ENCODE measurements around the gene UCK1.

Gene UCK1

GRCh38 chr9:131578731-131579504, 47.9 kb upstream of the UCK1 start:
- H4K91ac ChIP-seq (ENCODE audit: low read depth, low read length, poor library complexity) = no peak overlapping the region
- H3K4me3 ChIP-seq (ENCODE audit: low read length in 2 of 2) = no peak overlapping the region
- H3K4ac ChIP-seq (ENCODE audit: low read length) = no peak overlapping the region
- no peak overlapping the region for H4K8ac ChIP-seq (ENCODE audit: low read depth, low read length)
- no peak overlapping the region for H3K27ac ChIP-seq (replicated peaks; ENCODE audit: low read length)
- H3K4me1 ChIP-seq (ENCODE audit: control insufficient read depth in 2 of 2, insufficient read depth in 1 of 2, low read depth in 1 of 2, low read length in 2 of 2) = peaks cover 0 to 2% of the 10 kb centered on the region in 2 donors
- peak overlapping the region; percentile 25 for H3K18ac ChIP-seq (ENCODE audit: low read length)
- no peak overlapping the region for H2AFZ ChIP-seq (ENCODE audit: low read length)
- whole genome bisulfite sequencing, 2 donors (ENCODE audit: extremely low coverage in 2 of 2, insufficient read length in 2 of 2, insufficient replicate concordance in 1 of 2) = no CpG with 5 or more reads among the region's 26 CpGs
- no peaks in the 10 kb centered on the region for H3K27me3 ChIP-seq (ENCODE audit: control insufficient read depth in 3 of 3, insufficient read depth in 3 of 3, low read depth in 1 of 3, low read length in 3 of 3)
- no peak overlapping the region for H2BK12ac ChIP-seq (ENCODE audit: low read length)
- no peak overlapping the region for H2BK15ac ChIP-seq (ENCODE audit: low read length)
- H3K4me2 ChIP-seq (ENCODE audit: insufficient read depth, low read length, poor library complexity, severe bottlenecking) = no peak overlapping the region
- H2BK120ac ChIP-seq (ENCODE audit: low read depth, low read length) = no peak overlapping the region
- DNase-seq (ENCODE audit: low spot score) = no peak
- no peak overlapping the region for H2BK5ac ChIP-seq (ENCODE audit: low read length)
- peaks cover 21 to 78% of the 10 kb centered on the region in 2 donors for H3K36me3 ChIP-seq (replicated peaks in 1 of 2; ENCODE audit: control insufficient read depth in 2 of 2, insufficient read depth in 2 of 2, low read length in 2 of 2)
- H3K79me1 ChIP-seq (ENCODE audit: low read depth, low read length) = no peaks in the 10 kb centered on the region
- H3K14ac ChIP-seq (ENCODE audit: low read length) = no peak overlapping the region
- no peaks in the 10 kb centered on the region for H3K9me3 ChIP-seq (replicated peaks in 1 of 2; ENCODE audit: control insufficient read depth in 2 of 2, insufficient read depth in 1 of 2, low read depth in 1 of 2, low read length in 2 of 2)
- no peak overlapping the region for H3K23ac ChIP-seq (ENCODE audit: low read depth, low read length, poor library complexity)
- no peak overlapping the region for H3K9ac ChIP-seq (ENCODE audit: low read depth, low read length, poor library complexity)
- H2AK5ac ChIP-seq (ENCODE audit: low read depth, low read length) = no peak overlapping the region

DNA sequence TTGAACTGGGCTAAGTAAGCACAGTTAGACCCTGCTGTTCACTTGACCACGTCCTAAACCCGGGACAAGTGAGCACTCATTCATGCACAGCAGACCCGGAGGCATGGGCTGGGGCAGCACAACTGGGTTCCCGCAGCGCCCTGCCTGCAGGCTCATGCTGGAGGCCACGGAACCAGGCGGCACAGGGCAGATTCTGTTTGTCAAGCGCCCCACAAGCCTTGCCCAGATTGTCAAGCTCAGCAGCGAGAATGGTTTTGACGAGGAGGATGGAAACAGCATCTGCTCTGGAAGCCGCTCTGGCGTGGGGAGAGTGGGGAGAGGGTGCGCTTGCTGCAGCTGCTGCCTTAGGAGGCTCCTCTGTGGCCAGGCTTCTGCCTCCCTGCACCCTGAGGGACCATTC, 47.0 kb upstream of the UCK1 start:
- peak overlapping the region; percentile 75 for H2BK5ac ChIP-seq (ENCODE audit: low read length)
- H2BK15ac ChIP-seq (ENCODE audit: low read length) = no peak overlapping the region
- peak overlapping the region; percentile 95 for H3K14ac ChIP-seq (ENCODE audit: low read length)
- DNase-seq (ENCODE audit: low spot score) = no peak
- peak overlapping the region; percentile 60 for H3K9ac ChIP-seq (ENCODE audit: low read depth, low read length, poor library complexity)
- H2AK5ac ChIP-seq (ENCODE audit: low read depth, low read length) = no peak overlapping the region
- no peaks in the 10 kb centered on the region for H3K9me3 ChIP-seq (replicated peaks in 1 of 2; ENCODE audit: control insufficient read depth in 2 of 2, insufficient read depth in 1 of 2, low read depth in 1 of 2, low read length in 2 of 2)
- no peak overlapping the region for H2BK12ac ChIP-seq (ENCODE audit: low read length)
- no peak overlapping the region for H2BK120ac ChIP-seq (ENCODE audit: low read depth, low read length)
- no peak overlapping the region for H3K27ac ChIP-seq (replicated peaks; ENCODE audit: low read length)
- H3K18ac ChIP-seq (ENCODE audit: low read length) = peak overlapping the region; percentile 57
- peaks cover 0 to 4% of the 10 kb centered on the region in 2 donors for H3K4me1 ChIP-seq (ENCODE audit: control insufficient read depth in 2 of 2, insufficient read depth in 1 of 2, low read depth in 1 of 2, low read length in 2 of 2)
- no peak overlapping the region for H3K4me2 ChIP-seq (ENCODE audit: insufficient read depth, low read length, poor library complexity, severe bottlenecking)
- no peaks in the 10 kb centered on the region for H3K79me1 ChIP-seq (ENCODE audit: low read depth, low read length)
- WGBS, 2 donors (ENCODE audit: extremely low coverage in 2 of 2, insufficient read length in 2 of 2, insufficient replicate concordance in 1 of 2) = no CpG with 5 or more reads among the region's 13 CpGs
- peak overlapping the region; percentile 65 for H4K8ac ChIP-seq (ENCODE audit: low read depth, low read length)
- peaks cover 23 to 73% of the 10 kb centered on the region in 2 donors for H3K36me3 ChIP-seq (replicated peaks in 1 of 2; ENCODE audit: control insufficient read depth in 2 of 2, insufficient read depth in 2 of 2, low read length in 2 of 2)
- H3K23ac ChIP-seq (ENCODE audit: low read depth, low read length, poor library complexity) = no peak overlapping the region
- no peak overlapping the region for H4K91ac ChIP-seq (ENCODE audit: low read depth, low read length, poor library complexity)
- H3K27me3 ChIP-seq (ENCODE audit: control insufficient read depth in 3 of 3, insufficient read depth in 3 of 3, low read depth in 1 of 3, low read length in 3 of 3) = no peaks in the 10 kb centered on the region
- H2AFZ ChIP-seq (ENCODE audit: low read length) = no peak overlapping the region
- H3K4ac ChIP-seq (ENCODE audit: low read length) = no peak overlapping the region
- H3K4me3 ChIP-seq (ENCODE audit: low read length in 2 of 2) = peak overlapping the region in 1 of 2 donors; percentile 18

GRCh38 chr9:131577005-131578000, 46.2 kb upstream of the UCK1 start:
- no peak overlapping the region for H3K27ac ChIP-seq (replicated peaks; ENCODE audit: low read length)
- H2BK12ac ChIP-seq (ENCODE audit: low read length) = peak overlapping the region; percentile 41
- H3K4me2 ChIP-seq (ENCODE audit: insufficient read depth, low read length, poor library complexity, severe bottlenecking) = no peak overlapping the region
- no peaks in the 10 kb centered on the region for H3K9me3 ChIP-seq (replicated peaks in 1 of 2; ENCODE audit: control insufficient read depth in 2 of 2, insufficient read depth in 1 of 2, low read depth in 1 of 2, low read length in 2 of 2)
- no peak overlapping the region for H3K4me3 ChIP-seq (ENCODE audit: low read length in 2 of 2)
- no peak overlapping the region for H2AFZ ChIP-seq (ENCODE audit: low read length)
- no peaks in the 10 kb centered on the region for H3K79me1 ChIP-seq (ENCODE audit: low read depth, low read length)
- no peaks in the 10 kb centered on the region for H3K27me3 ChIP-seq (ENCODE audit: control insufficient read depth in 3 of 3, insufficient read depth in 3 of 3, low read depth in 1 of 3, low read length in 3 of 3)
- no peak overlapping the region for H2BK120ac ChIP-seq (ENCODE audit: low read depth, low read length)
- no peak overlapping the region for H4K8ac ChIP-seq (ENCODE audit: low read depth, low read length)
- H3K18ac ChIP-seq (ENCODE audit: low read length) = no peak overlapping the region
- DNase-seq (ENCODE audit: low spot score) = no peak
- no peak overlapping the region for H2AK5ac ChIP-seq (ENCODE audit: low read depth, low read length)
- no peak overlapping the region for H2BK5ac ChIP-seq (ENCODE audit: low read length)
- peak overlapping the region; percentile 21 for H3K9ac ChIP-seq (ENCODE audit: low read depth, low read length, poor library complexity)
- no CpG with 5 or more reads among the region's 25 CpGs for WGBS, 2 donors (ENCODE audit: extremely low coverage in 2 of 2, insufficient read length in 2 of 2, insufficient replicate concordance in 1 of 2)
- H3K36me3 ChIP-seq (replicated peaks in 1 of 2; ENCODE audit: control insufficient read depth in 2 of 2, insufficient read depth in 2 of 2, low read length in 2 of 2) = peaks cover 21 to 70% of the 10 kb centered on the region in 2 donors
- no peak overlapping the region for H3K14ac ChIP-seq (ENCODE audit: low read length)
- H3K23ac ChIP-seq (ENCODE audit: low read depth, low read length, poor library complexity) = no peak overlapping the region
- H4K91ac ChIP-seq (ENCODE audit: low read depth, low read length, poor library complexity) = no peak overlapping the region
- peaks cover 0 to 4% of the 10 kb centered on the region in 2 donors for H3K4me1 ChIP-seq (ENCODE audit: control insufficient read depth in 2 of 2, insufficient read depth in 1 of 2, low read depth in 1 of 2, low read length in 2 of 2)
- H2BK15ac ChIP-seq (ENCODE audit: low read length) = no peak overlapping the region
- H3K4ac ChIP-seq (ENCODE audit: low read length) = no peak overlapping the region
